Esophagus muscularis mucosa (tissue), 3 donors: ENCODE measurements around the gene CNNM2.

Source experiments
- POLR2A ChIP-seq: fragments of 450-650 bp; IDR thresholded peaks from one replicate; pipeline ENCODE4 v1.6.1; 2017; ENCODE audit warnings: antibody characterized with exemption, moderate library complexity, mild to moderate bottlenecking, low read depth
- TF ChIP-seq, protein P1 (sequence below), 3 experiments: fragments of 200-600 bp in 2 of 3; fragments of 450-650 bp in 1 of 3; sonication (generic) in 2 of 3; IDR thresholded peaks; one replicate each; pipeline ENCODE4 v1.5.1; 2017 to 2019; ENCODE audit warnings: antibody characterized with exemption in 3 of 3, mild to moderate bottlenecking in 2 of 3, moderate library complexity in 1 of 3

DNA sequence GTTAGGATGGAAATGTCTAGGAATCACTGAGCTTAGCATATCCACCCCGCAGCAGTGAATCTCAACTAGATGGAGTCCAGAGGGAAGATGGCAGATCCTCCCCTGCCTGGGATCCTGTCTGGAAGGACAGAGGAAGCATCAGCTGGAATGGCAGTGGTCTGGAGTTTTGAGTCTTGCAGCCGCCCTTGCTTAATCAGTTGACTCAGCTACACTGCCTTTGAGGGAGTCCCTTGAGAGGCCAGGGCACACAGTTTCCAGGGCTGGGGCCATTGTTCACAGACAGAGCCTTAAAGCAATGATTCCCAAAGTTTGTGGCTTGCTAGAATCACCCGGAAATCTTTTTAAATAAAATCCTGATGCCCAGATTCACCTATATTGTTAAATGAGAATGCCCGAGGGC, 146.9 kb downstream of the CNNM2 start:
- TF ChIP-seq POLR2A, result no peak
- TF ChIP-seq, protein P1, sequence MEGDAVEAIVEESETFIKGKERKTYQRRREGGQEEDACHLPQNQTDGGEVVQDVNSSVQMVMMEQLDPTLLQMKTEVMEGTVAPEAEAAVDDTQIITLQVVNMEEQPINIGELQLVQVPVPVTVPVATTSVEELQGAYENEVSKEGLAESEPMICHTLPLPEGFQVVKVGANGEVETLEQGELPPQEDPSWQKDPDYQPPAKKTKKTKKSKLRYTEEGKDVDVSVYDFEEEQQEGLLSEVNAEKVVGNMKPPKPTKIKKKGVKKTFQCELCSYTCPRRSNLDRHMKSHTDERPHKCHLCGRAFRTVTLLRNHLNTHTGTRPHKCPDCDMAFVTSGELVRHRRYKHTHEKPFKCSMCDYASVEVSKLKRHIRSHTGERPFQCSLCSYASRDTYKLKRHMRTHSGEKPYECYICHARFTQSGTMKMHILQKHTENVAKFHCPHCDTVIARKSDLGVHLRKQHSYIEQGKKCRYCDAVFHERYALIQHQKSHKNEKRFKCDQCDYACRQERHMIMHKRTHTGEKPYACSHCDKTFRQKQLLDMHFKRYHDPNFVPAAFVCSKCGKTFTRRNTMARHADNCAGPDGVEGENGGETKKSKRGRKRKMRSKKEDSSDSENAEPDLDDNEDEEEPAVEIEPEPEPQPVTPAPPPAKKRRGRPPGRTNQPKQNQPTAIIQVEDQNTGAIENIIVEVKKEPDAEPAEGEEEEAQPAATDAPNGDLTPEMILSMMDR (IDR thresholded peaks at IDR 0.05), result no peak
